NT2/D1 (cell line): ENCODE data around the gene EFCAB8.

Experiments used
- SUZ12 ChIP-seq: IDR thresholded peaks from 2 replicates; pipeline ENCODE4 v1.6.1; 2011; ENCODE audit not compliant: insufficient read length, insufficient read depth; ENCODE audit errors: extremely low read depth
- YY1 ChIP-seq: IDR thresholded peaks from 2 replicates; pipeline ENCODE4 v1.6.1; 2011; ENCODE audit not compliant: insufficient read length, insufficient read depth

GRCh38 chr20:32976746-32977145 lies 118.0 kb downstream of the EFCAB8 start:
- TF ChIP-seq SUZ12 (no peak), YY1 (no peak)
